ENCODE data around the gene MRPL48.
A peak's percentile ranks its signal among the peaks of the same experiment; 100 is the strongest.
"Not testable (repeated sequence)": the region's sequence is repeated elsewhere in the genome, so short reads cannot be mapped to it uniquely, and the experiment has no call there.

The MRPL48 gene

DNA sequence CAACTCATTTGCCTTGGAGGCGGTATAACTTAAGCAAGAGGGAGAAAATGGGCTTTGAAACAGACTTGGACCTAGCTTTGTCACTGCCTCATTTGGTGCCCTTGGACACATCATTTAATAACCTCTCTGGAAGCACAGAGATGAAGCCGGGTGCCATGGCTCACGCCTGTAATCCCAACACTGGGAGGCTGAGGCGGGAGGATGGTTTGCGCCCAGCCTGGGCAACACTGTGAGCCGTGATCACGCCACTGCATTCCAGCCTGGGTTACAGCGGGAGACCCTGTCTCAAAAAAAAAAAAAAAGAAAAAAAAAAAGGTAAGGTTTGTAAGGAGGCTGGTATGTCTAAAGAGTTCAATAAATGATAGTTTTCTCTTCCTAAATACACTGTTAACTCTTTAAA is 88.2 kb downstream of the MRPL48 start:
- no peak for TF ChIP-seq CTCF (IDR thresholded peaks at IDR 0.05; ENCODE audit: low read depth, low read length)
- H3K4me3 ChIP-seq (ENCODE audit: low read depth, low read length) = peak overlapping the region; percentile 93

- TF ChIP-seq CTCF (IDR thresholded peaks at IDR 0.05; ENCODE audit: low read depth, low read length) = no peak
- H3K4me3 ChIP-seq (ENCODE audit: low read depth, low read length) = peak within 1 kb of the TSS; percentile 93
Measured at GRCh38 chr11:73876424-73877310, 89.0 kb downstream of the MRPL48 start, which contains the start of the genes COA4 and PAAF1. COA4 (minus strand) TSS chr11:73876846; CDS start chr11:73873378, 3,468 bp downstream. PAAF1 (plus strand) TSS chr11:73876999; CDS start chr11:73877022, 23 bp downstream.

DNA sequence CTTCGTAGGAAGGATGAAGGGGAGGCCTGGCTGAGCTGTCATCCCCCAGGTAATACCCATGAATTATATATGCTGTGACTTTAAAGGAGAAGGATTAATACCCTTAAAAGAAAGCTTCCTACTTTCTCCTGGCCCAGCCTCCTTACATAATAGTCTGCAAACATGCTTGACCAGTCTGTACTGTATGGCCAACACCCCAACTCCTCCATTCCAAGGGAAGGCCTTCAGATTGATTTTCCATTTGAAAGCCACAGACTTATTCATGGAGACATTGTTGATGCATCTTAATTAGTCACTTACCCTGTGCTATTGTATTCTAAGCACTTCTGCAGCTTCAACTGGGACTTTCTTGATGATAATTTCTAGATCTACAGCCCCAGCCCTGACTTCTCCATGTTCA is 91.1 kb downstream of the MRPL48 start:
- H3K4me3 ChIP-seq (ENCODE audit: low read depth, low read length) = no peak overlapping the region
- no peak for TF ChIP-seq CTCF (IDR thresholded peaks at IDR 0.05; ENCODE audit: low read depth, low read length)

DNA sequence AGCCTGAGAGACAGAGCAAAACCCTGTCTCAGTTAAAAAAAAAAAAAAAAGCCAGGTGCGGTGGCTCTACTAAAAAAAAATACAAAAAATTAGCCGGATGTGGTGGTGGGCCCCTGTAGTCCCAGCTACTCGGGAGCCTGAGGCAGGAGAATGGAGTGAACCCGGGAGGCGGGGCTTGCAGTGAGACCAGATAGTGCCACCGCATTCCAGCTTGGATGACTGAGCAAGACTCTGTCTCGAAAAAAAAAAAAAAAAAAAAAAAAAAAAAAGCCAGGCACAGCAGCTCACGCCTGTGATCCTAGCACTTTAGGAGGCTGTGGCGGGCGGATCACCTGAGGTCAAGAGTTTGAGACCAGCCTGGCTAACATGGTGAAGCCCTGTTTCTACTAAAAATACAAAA is 92.8 kb downstream of the MRPL48 start:
- not testable (repeated sequence) for H3K4me3 ChIP-seq (ENCODE audit: low read depth, low read length)

DNA sequence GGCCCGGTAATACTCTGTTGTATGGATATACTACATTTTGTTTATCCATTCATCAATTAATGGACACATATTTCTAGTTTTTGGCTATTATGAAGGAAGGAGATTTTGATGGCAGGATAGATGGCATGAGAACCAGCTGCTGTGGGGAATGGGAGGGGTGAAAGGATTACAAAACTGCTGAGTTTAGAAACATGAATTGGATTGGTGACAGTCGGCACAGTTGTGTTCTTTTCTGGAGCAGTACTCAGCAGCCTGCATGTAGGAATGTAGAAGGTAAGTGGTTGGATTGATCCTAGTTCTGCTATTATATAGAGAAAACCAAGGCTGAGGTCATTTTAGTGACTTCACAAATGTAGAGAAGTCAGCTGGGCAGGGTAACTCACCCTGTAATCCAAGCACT is 96.2 kb downstream of the MRPL48 start:
- no peak overlapping the region for H3K4me3 ChIP-seq (ENCODE audit: low read depth, low read length)
- no peak for TF ChIP-seq CTCF (IDR thresholded peaks at IDR 0.05; ENCODE audit: low read depth, low read length)

- no peak overlapping the region for H3K4me3 ChIP-seq (ENCODE audit: low read depth, low read length)
- no peak for TF ChIP-seq CTCF (IDR thresholded peaks at IDR 0.05; ENCODE audit: low read depth, low read length)
Measured at GRCh38 chr11:73888244-73888643, 100.6 kb downstream of the MRPL48 start.

GRCh38 chr11:73889019-73889418 is 101.3 kb downstream of the MRPL48 start:
- H3K4me3 ChIP-seq (ENCODE audit: low read depth, low read length) = no peak overlapping the region
- TF ChIP-seq CTCF (IDR thresholded peaks at IDR 0.05; ENCODE audit: low read depth, low read length) = no peak

All from WI38 (cell line).